ENCODE measurements around the gene GIMAP8.

DNA sequence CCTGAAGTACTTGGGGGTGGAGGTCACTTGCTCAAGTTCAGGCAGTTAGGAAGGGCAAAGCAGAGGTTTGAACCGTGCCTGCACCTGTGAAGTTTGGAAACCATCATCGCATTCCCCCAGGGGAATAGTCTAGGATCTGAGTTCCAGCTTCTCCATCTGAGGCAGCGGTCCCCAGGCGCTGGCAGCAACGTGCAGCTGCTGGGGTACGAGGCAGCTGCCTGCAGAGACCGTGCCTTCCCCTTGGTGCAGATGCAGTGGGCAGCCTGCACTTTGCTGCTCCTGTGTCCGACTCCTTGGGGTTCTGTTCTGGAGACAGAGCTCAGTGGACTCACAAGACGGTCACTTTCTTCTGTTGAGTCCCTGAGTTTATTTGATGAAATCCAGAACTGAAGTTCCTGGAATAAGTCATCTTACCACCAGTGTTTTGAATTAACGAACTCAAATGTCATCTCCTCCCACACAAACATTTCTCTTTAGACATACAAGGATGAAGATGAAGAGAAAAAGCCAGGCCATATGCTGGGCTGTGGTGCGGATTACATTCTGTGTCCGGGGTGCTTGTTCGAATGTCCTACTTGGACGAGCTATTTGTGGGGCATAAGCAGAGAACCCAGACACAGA, 19.9 kb upstream of the GIMAP8 start:
- TF ChIP-seq POLR2A (IDR thresholded peaks at IDR 0.05) = no peak
- TF ChIP-seq, protein P1, sequence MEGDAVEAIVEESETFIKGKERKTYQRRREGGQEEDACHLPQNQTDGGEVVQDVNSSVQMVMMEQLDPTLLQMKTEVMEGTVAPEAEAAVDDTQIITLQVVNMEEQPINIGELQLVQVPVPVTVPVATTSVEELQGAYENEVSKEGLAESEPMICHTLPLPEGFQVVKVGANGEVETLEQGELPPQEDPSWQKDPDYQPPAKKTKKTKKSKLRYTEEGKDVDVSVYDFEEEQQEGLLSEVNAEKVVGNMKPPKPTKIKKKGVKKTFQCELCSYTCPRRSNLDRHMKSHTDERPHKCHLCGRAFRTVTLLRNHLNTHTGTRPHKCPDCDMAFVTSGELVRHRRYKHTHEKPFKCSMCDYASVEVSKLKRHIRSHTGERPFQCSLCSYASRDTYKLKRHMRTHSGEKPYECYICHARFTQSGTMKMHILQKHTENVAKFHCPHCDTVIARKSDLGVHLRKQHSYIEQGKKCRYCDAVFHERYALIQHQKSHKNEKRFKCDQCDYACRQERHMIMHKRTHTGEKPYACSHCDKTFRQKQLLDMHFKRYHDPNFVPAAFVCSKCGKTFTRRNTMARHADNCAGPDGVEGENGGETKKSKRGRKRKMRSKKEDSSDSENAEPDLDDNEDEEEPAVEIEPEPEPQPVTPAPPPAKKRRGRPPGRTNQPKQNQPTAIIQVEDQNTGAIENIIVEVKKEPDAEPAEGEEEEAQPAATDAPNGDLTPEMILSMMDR (IDR thresholded peaks at IDR 0.05) = no peak

Measured in heart left ventricle (tissue), 13 donors.